Karpas-422 (cell line): Measurements from ENCODE around the gene EIF4G3. TPM values are rescaled to one million over a fixed set of nuclear protein-coding genes. Genes with fewer than 3 reads are reported as not detected.
"Not testable (repeated sequence)": the region's sequence is repeated elsewhere in the genome, so short reads cannot be mapped to it uniquely, and the experiment has no call there.

Experiments
- DNase-seq: peaks from one replicate; pipeline ENCODE4 v3.0.0-alpha.2; 2015
- H2AFZ ChIP-seq: fragments of 200-600 bp; sonication (generic); 2 replicates; pipeline ENCODE4 v1.6.1; 2014; ENCODE audit warnings: antibody characterized with exemption, low read length, mixed read lengths
- H3K27ac ChIP-seq: fragments of 200-600 bp; sonication (generic); 2 replicates; pipeline ENCODE4 v1.5.1; 2014; ENCODE audit warnings: mild to moderate bottlenecking, low read length, moderate library complexity
- H3K27me3 ChIP-seq: fragments of 200-600 bp; sonication (generic); 2 replicates; pipeline ENCODE4 v1.6.1; 2014; ENCODE audit warnings: low read length, mixed read lengths
- H3K36me3 ChIP-seq: fragments of 200-600 bp; sonication (generic); 2 replicates; pipeline ENCODE4 v1.6.1; 2014; ENCODE audit warnings: low read length, mixed read lengths; ENCODE audit not compliant: insufficient read depth
- H3K4me1 ChIP-seq: fragments of 200-600 bp; sonication (generic); 2 replicates; pipeline ENCODE4 v1.6.1; 2014; ENCODE audit warnings: mild to moderate bottlenecking, low read length, mixed read lengths
- H3K4me2 ChIP-seq: fragments of 200-600 bp; sonication (generic); 2 replicates; pipeline ENCODE4 v1.6.1; 2014; ENCODE audit warnings: low read length, low read depth, mild to moderate bottlenecking; ENCODE audit not compliant: poor library complexity, severe bottlenecking
- H3K4me3 ChIP-seq: fragments of 200-600 bp; sonication (generic); 2 replicates; pipeline ENCODE4 v1.5.1; 2014; ENCODE audit warnings: mild to moderate bottlenecking, antibody characterized with exemption, low read length, mixed read lengths
- H3K79me2 ChIP-seq: fragments of 200-600 bp; sonication (generic); 2 replicates; pipeline ENCODE4 v1.6.1; 2014; ENCODE audit warnings: mild to moderate bottlenecking, low read length, mixed read lengths
- H3K9ac ChIP-seq: fragments of 200-600 bp; sonication (generic); 2 replicates; pipeline ENCODE4 v1.6.0; 2014; ENCODE audit warnings: low read length
- H3K9me2 ChIP-seq: fragments of 200-600 bp; sonication (generic), shearing (Covaris generic); replicated peaks from 2 replicates; pipeline ENCODE4 v1.6.0; 2014; ENCODE audit warnings: mild to moderate bottlenecking, low read length, moderate library complexity; ENCODE audit not compliant: insufficient read depth
- H3K9me3 ChIP-seq: fragments of 300-700, 200-600 bp; sonication (generic); 2 replicates; pipeline ENCODE4 v1.6.1; 2014; ENCODE audit warnings: low read length, mixed read lengths
- H4K20me1 ChIP-seq: fragments of 200-600 bp; sonication (generic); 2 replicates; pipeline ENCODE4 v1.6.1; 2014; ENCODE audit warnings: mild to moderate bottlenecking, antibody characterized with exemption, low read length, low read depth; ENCODE audit not compliant: insufficient read depth
- total RNA-seq: library from RNA; depleted of rRNA; stranded (reverse); fragments of >200 nt; shearing (Covaris generic); gene quantifications from 2 replicates; pipeline ENCODE4 v1.2.3, GENCODE V29; 2014; ENCODE audit warnings: low replicate concordance

EIF4G3 gene
- total RNA-seq, 1 experiment from 2014 or later, result 139 TPM

- Histone ChIP-seq H3K4me3 (no peak overlapping the region), H3K4me1 (no peaks in the 10 kb centered on the region), H3K9ac (no peak overlapping the region), H3K4me2 (no peak overlapping the region), H3K36me3 (peaks cover 32% of the 10 kb centered on the region), H3K9me3 (no peaks in the 10 kb centered on the region), H3K27me3 (no peaks in the 10 kb centered on the region), H2AFZ (no peak overlapping the region), H3K9me2 (no peaks in the 10 kb centered on the region), H3K79me2 (peaks cover 6% of the 10 kb centered on the region), H3K27ac (no peak overlapping the region), H4K20me1 (no peaks in the 10 kb centered on the region)
- no peak for DNase-seq
Observed at GRCh38 chr1:20868263-20868662, 308.4 kb downstream of the EIF4G3 start.

GRCh38 chr1:20867847-20868246 lies 308.9 kb downstream of the EIF4G3 start:
- Histone ChIP-seq H3K4me1 (no peaks in the 10 kb centered on the region), H3K9me3 (no peaks in the 10 kb centered on the region), H3K27ac (no peak overlapping the region), H3K4me2 (no peak overlapping the region), H3K9me2 (no peaks in the 10 kb centered on the region), H2AFZ (no peak overlapping the region), H3K36me3 (peaks cover 34% of the 10 kb centered on the region), H3K4me3 (no peak overlapping the region), H3K79me2 (peaks cover 6% of the 10 kb centered on the region), H3K9ac (no peak overlapping the region), H4K20me1 (no peaks in the 10 kb centered on the region), H3K27me3 (no peaks in the 10 kb centered on the region)
- DNase-seq, result no peak

DNA sequence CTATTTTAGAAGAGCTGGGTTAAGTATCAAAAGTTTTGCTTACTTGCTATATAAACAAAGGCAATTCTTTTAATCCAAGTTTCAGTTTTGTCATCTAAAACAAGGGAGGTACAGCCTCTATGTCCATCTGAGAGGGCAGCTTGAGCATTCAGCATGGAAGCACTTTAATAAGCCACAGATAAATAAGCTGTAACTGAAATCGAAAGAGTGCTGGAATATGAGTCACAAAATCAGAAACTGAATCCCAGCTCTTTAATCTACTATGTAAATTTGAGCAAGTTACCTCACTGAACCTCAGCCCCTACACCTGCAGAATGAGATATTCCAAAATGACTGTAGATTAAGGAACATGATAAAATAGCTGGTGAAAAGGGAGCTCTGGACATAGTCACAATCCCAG lies 309.6 kb downstream of the EIF4G3 start:
- H3K9me2 ChIP-seq, result no peaks in the 10 kb centered on the region
- H3K4me3 ChIP-seq, result no peak overlapping the region
- no peak overlapping the region for H3K27ac ChIP-seq
- H3K9me3 ChIP-seq, result no peaks in the 10 kb centered on the region
- H3K36me3 ChIP-seq, result peaks cover 37% of the 10 kb centered on the region
- no peaks in the 10 kb centered on the region for H4K20me1 ChIP-seq
- H3K79me2 ChIP-seq, result peaks cover 6% of the 10 kb centered on the region
- no peak overlapping the region for H2AFZ ChIP-seq
- no peaks in the 10 kb centered on the region for H3K4me1 ChIP-seq
- H3K4me2 ChIP-seq, result no peak overlapping the region
- H3K27me3 ChIP-seq, result no peaks in the 10 kb centered on the region
- DNase-seq, result no peak
- no peak overlapping the region for H3K9ac ChIP-seq

GRCh38 chr1:20865001-20865400 lies 311.7 kb downstream of the EIF4G3 start:
- no peak overlapping the region for H2AFZ ChIP-seq
- no peak overlapping the region for H3K27ac ChIP-seq
- peaks cover 7% of the 10 kb centered on the region; the same call in 1 of the 2 replicates for H3K4me1 ChIP-seq
- H3K4me2 ChIP-seq, result no peak overlapping the region
- H3K27me3 ChIP-seq, result no peaks in the 10 kb centered on the region
- peaks cover under 1% of the 10 kb centered on the region; the same call in 1 of the 2 replicates for H3K79me2 ChIP-seq
- peaks cover 56% of the 10 kb centered on the region for H3K36me3 ChIP-seq
- no peak overlapping the region for H3K9ac ChIP-seq
- no peaks in the 10 kb centered on the region for H3K9me3 ChIP-seq
- H4K20me1 ChIP-seq, result no peaks in the 10 kb centered on the region
- no peak for DNase-seq
- H3K4me3 ChIP-seq, result no peak overlapping the region
- H3K9me2 ChIP-seq, result no peaks in the 10 kb centered on the region

GRCh38 chr1:20854529-20854928 lies 322.2 kb downstream of the EIF4G3 start:
- peaks cover 65% of the 10 kb centered on the region; the same call in 1 of the 2 replicates for H3K36me3 ChIP-seq
- no peaks in the 10 kb centered on the region for H4K20me1 ChIP-seq
- no peak overlapping the region for H2AFZ ChIP-seq

DNA sequence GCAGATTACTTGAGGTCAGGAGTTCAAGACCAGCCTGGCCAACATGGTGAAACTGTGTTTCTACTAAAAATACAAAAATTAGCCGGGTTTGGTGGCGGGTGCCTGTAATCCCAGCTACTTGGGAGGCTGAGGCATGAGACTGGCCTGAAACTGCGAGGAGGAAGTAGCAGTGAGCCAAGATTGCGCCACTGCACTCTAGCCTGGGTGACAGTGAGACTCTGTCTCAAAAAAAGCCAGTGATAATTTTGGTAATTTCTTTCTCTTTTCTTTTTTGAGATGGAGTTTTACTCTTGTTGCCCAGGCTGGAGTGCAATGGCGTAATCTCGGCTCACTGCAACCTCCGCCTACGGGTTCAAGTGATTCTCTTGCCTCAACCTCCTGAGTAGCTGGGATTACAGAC lies 324.9 kb downstream of the EIF4G3 start:
- not testable (repeated sequence) for H3K4me1 ChIP-seq, H3K9me3 ChIP-seq, H3K4me2 ChIP-seq, H2AFZ ChIP-seq, DNase-seq, H3K4me3 ChIP-seq, H3K79me2 ChIP-seq, H3K27ac ChIP-seq, H3K9ac ChIP-seq, H3K9me2 ChIP-seq, H4K20me1 ChIP-seq, H3K27me3 ChIP-seq
- H3K36me3 ChIP-seq, result peaks cover 75% of the 10 kb centered on the region

More at GRCh38 chr1:20854529-20854928, 322.2 kb downstream of the EIF4G3 start:
- H3K9ac ChIP-seq, result no peak overlapping the region
- no peaks in the 10 kb centered on the region for H3K9me2 ChIP-seq
- no peak overlapping the region for H3K27ac ChIP-seq
- H3K4me1 ChIP-seq, result no peaks in the 10 kb centered on the region
- H3K79me2 ChIP-seq, result peaks cover 4% of the 10 kb centered on the region; the same call in 1 of the 2 replicates
- no peak overlapping the region for H3K4me2 ChIP-seq
- no peak overlapping the region for H3K4me3 ChIP-seq
- no peak for DNase-seq
- no peaks in the 10 kb centered on the region for H3K9me3 ChIP-seq
- H3K27me3 ChIP-seq, result no peaks in the 10 kb centered on the region

- H3K79me2 ChIP-seq, result peaks cover 4% of the 10 kb centered on the region; the same call in 1 of the 2 replicates
- no peak overlapping the region for H3K27ac ChIP-seq
- H3K4me1 ChIP-seq, result no peaks in the 10 kb centered on the region
Observed at GRCh38 chr1:20850021-20850420, 326.7 kb downstream of the EIF4G3 start.

GRCh38 chr1:20849100-20849499 lies 327.6 kb downstream of the EIF4G3 start:
- Histone ChIP-seq H2AFZ (no peak overlapping the region), H3K27me3 (no peaks in the 10 kb centered on the region), H4K20me1 (no peaks in the 10 kb centered on the region), H3K4me1 (no peaks in the 10 kb centered on the region), H3K9ac (no peak overlapping the region), H3K79me2 (peaks cover 4% of the 10 kb centered on the region; the same call in 1 of the 2 replicates), H3K36me3 (peaks cover 67% of the 10 kb centered on the region), H3K4me2 (no peak overlapping the region), H3K27ac (no peak overlapping the region), H3K9me3 (no peaks in the 10 kb centered on the region), H3K4me3 (no peak overlapping the region), H3K9me2 (no peaks in the 10 kb centered on the region)
- DNase-seq, result no peak

More at GRCh38 chr1:20850021-20850420, 326.7 kb downstream of the EIF4G3 start:
- Histone ChIP-seq H3K27me3 (no peaks in the 10 kb centered on the region), H3K9me3 (no peaks in the 10 kb centered on the region), H4K20me1 (no peaks in the 10 kb centered on the region), H3K9ac (no peak overlapping the region), H2AFZ (no peak overlapping the region), H3K36me3 (peaks cover 68% of the 10 kb centered on the region), H3K4me3 (no peak overlapping the region), H3K4me2 (no peak overlapping the region), H3K9me2 (no peaks in the 10 kb centered on the region)
- no peak for DNase-seq

DNA sequence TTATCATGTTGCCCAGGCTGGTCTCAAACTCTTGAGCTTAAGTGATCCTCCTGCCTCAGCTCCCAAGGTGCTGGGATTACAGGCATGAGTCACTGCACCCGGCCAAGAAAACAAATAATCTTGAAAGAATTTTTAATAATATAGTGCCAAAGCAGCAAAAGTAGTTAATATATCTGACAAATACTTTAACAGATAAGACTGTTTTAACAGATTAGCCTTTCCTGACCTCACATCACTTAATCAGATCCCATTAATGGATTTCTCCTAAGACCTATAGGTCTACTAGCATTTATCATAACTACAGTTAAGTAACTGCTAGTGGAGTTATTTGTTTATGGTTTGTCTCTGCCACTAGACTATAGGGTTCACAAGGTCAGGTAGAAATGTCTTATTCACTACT lies 328.5 kb downstream of the EIF4G3 start:
- Histone ChIP-seq H3K9ac (no peak overlapping the region), H3K79me2 (peaks cover 4% of the 10 kb centered on the region; the same call in 1 of the 2 replicates), H4K20me1 (no peaks in the 10 kb centered on the region), H3K4me1 (no peaks in the 10 kb centered on the region), H3K27me3 (no peaks in the 10 kb centered on the region), H3K36me3 (peaks cover 60% of the 10 kb centered on the region), H3K9me3 (no peaks in the 10 kb centered on the region), H3K27ac (no peak overlapping the region), H3K4me2 (no peak overlapping the region), H3K9me2 (no peaks in the 10 kb centered on the region), H3K4me3 (no peak overlapping the region), H2AFZ (no peak overlapping the region)
- no peak for DNase-seq
